ENCODE measurements around the gene LRP1B.

The LRP1B gene

DNA sequence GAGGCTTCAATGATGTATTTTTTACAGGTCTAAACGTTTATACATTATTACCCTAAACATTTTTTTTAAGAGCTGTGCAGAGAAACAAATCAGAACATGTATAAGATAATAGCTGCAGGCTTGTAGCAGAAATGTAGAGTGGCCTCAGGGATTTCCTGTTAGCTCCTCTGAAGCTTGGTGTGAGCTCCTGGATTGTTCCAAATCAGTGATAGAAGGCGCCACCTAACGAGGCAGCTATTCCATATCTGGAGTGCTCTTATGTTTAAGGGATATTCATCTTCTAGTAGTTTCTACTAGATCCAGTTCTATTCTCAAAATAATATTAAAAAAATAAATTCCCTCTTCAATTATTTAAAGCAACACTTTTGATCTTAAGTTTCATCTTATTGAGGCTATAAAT is 93.1 kb downstream of the LRP1B start:
- DNase-seq, result no peak

- no peak for DNase-seq
These were observed 93.8 kb downstream of the LRP1B start for GRCh38 chr2:142037066-142037465.

DNA sequence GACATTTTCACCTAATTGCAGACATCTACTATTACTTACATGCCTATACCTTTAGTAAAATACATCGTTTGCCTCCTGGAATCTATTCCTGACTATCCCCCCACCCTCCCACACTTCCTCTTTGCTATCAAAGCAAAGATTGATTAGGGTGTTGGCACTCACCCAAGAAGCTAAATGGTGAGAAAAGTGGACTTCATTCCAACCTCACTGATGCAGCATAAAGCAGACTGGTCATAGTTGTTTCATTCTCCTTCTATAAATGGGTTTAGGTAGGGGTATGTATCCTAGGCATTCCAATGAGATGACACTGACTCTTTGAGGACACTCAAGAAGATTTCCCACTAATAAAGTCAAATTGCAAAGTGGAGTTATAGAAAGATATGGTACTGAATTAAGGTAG is 97.4 kb downstream of the LRP1B start:
- DNase-seq, result no peak

GRCh38 chr2:142031656-142032055 is 99.2 kb downstream of the LRP1B start:
- no peak for DNase-seq

GRCh38 chr2:142030735-142031134 is 100.1 kb downstream of the LRP1B start:
- DNase-seq, result no peak

- DNase-seq, result no peak
These were observed 100.8 kb downstream of the LRP1B start for GRCh38 chr2:142029974-142030373.

DNA sequence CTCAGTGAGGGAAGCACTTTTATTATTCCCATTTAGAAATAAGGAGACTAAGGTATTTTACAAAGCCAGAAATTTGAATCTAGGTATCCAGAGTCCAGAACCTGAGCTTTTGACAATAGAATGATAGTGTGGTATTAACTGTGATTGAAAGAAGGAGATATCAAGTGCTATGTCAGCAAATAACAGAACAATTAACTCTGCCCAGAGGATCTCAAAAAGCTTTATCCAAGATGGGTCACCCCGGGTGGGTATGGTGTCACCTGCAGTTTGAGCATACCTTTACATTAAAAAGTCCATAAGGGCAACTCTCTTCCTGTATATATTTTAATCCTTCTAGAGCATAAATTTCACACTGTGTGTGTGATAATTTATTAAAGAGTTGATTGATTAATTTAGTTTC is 105.4 kb downstream of the LRP1B start:
- DNase-seq, result no peak

DNA sequence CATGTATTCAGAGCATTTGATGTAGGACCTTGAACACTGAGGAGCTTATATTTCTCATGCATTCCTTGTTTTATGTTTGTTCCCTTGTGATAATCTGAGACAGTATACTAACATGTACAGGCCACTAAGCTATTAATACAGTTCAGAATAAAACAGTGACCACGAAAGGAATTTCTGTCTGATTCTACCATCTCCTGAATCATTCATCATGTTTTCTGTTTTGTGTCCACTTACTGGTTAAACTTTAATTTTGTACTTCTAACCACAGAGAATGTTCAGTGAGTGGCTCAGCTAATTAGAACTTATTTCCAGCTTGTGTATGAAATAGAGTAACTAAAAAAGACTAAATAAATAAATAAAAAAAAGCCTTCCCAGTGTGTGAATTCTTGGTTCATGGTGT is 110.4 kb downstream of the LRP1B start:
- DNase-seq, result no peak

DNA sequence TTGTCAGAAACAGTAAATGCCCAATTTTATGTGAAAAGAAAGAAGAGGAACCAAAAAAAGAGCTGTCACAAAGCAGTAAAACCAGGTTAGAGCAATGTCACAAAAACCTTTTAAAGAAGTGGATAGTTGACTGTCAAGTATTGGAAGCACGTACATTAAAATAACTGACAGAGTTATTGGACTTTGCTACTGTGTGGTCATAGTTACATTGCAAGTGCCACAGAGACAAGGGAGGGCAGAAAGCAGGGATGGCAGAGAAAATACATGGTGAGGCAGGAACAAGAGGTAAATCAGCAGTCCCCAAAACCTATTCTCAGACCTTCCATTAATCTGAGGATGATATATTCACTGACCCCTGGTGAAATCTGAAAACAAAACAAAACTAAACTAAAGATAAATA is 116.3 kb downstream of the LRP1B start:
- DNase-seq, result no peak

DNA sequence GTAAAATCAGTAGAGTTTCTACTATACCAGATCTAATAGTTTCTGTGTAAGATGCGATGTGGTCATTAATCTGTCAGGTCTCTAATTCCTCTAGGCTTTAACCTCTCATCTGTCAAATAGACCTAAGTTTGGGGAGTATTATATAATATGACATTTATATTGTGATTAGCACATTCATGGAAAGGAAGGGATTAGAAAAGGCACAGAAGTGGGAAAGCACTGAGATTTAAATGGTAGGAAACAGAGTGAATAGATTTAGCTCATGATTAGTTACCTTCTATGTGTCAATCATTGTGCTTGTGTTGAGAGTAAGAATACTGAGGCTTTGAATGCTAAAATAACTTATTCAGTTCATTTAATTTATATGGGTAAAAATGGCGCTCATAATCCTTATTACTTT is 118.0 kb downstream of the LRP1B start:
- DNase-seq, result no peak

GRCh38 chr2:142010477-142011270 is 120.1 kb downstream of the LRP1B start:
- DNase-seq, result no peak

DNA sequence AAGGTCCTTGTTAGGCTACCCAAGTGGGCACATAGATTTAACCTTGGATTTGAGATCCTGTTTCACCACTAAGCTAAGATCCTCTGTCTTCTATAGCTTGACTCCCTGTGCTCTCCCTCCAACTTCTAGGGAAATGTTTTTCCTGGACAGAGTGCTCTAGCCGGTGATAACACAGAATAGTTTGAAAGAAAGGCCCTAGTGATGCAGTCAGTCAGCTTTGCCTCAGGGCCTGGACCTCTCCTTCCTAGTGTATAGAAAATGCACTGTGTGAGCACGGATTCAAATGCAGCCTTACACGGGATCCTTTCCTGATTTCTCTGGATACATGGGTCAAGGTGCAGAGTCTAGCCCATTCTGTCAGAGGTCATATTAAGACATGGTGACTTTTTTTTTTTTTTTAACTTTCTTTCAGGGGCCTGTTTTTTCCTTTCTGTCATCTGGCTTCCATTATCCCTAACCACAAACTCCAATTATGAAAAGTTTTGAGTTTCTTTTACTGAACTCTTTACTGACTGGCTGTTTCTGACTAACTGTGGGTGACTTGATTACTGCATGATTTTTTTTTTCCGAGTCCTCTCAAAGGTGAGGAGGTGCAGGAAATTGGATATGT is 122.6 kb downstream of the LRP1B start:
- no peak for DNase-seq

DNA sequence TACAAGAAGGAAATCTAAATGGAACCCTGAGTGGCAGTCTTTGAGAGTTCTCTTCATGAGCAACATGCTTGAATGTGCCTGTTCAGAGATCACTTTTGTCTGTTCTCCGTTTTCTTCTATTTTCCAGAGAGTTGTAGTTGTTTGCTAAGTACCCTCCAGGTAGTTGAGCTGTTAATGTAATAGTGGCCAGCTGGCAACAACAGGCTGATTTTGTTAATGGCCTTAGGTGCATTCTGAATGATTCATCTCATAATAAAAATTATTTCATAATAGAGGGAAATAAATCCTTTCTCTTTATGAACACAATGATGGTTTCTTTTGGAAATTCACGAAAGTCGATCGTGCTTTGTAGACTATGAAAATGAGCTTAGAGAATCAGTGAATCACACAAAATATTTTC is 136.8 kb downstream of the LRP1B start:
- DNase-seq, result no peak

DNA sequence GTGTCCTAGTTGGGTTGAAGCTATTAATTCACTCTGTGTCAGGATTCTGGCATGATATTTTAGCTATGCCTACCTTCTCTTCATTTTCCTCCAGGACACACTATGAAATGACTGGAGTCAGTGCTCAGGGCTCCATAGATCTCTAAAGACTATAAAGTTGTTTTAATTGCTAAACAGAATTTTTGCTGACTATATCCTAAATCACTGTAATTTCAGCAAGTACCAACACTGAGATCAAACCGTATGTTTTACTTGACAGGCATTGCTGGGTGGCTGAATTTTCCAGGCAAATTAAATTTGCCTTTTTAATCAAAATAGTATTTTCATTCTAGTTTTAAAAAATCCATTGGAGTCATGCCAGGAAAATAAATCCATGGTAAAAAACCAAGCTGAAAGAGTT is 138.1 kb downstream of the LRP1B start:
- DNase-seq, result no peak

DNA sequence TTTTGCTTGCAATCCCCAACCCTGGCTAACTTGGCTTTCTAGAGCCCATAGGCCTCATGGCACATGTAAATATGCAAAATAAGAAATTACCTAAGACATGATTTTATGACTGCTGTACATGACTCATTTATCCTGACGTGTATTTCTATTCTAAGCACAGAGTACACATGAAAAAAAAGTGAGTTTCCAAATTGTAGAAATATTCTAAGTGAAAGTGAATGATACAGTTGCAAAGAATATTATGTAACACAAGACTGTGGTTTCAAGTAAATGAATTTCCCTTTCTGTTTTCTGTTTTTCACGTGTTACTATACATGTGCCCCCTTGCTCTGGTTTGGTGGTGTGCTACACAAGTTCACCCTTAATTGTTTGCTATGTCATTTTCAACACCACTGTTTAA is 162.4 kb downstream of the LRP1B start:
- DNase-seq, result no peak

DNA sequence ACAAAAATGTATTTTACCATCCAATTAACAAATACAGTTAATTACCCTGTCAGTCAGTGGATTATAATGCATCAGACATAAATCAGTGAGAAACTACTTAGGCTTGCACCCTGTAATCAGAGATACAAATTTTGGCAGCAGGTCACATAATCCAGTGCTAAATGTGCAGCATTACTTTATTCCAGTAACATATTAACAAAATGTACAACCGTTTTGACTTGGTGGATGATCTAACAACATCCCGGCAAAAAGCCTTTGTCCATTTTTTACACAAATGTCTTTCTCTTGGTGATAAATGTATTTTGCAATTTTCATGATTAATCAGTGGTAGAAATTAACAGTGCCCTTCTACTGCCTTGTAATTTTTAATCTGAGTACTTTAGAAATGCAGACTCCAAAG is 162.8 kb downstream of the LRP1B start:
- DNase-seq, result no peak

GRCh38 chr2:141967503-141967902 is 163.3 kb downstream of the LRP1B start:
- no peak for DNase-seq

GRCh38 chr2:141959941-141960340 is 170.9 kb downstream of the LRP1B start:
- no peak for DNase-seq

DNA sequence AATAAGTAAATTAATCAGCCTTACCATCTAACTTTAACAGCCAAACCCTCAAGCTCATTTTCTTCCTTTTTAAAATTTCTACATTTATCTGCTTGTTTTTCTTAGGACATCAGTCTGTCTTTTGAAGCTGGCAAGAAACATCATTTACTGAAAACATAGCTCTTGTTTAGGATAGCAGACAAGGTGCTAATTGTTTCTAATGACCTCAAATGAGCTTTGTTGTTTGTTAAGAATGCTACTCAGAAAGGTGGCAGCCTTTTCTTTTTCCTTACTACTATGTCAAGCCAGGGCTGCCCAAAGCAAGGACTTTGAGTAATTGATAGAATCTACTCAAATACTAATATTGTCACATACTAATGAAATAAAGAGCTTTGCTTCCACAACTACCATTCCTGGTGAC is 171.8 kb downstream of the LRP1B start:
- no peak for DNase-seq

DNA sequence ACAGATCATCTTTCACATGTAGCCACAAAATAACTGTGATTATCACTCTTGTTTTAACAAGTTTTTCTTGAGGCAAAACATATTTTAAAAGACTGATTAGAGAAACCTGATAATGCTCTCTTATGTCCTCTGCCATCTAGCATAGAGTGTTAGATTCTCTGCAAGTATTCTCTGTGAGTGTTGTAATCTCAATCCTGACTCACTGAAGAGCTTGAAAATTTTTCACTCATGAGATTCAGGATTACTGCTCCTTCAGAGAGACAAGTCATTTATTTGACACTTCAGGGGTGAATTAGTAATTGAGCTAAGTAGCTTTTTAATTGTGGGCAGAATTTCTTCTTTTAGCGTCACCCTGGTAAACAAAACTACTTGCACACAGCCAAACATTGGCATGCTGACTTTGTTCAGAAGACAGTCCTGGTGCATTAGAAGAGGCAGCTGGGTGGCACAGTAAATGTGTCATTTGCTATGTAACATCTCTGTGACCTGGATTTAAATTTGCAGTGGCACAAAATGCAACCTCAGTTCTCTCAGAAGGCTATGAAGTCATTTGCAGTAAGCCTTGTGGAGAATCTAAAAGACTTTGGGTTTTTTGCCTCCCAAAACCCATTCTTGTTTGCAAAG is 172.9 kb downstream of the LRP1B start:
- no peak for DNase-seq

- DNase-seq, result no peak
These were observed 173.5 kb downstream of the LRP1B start for GRCh38 chr2:141957321-141957720.

DNA sequence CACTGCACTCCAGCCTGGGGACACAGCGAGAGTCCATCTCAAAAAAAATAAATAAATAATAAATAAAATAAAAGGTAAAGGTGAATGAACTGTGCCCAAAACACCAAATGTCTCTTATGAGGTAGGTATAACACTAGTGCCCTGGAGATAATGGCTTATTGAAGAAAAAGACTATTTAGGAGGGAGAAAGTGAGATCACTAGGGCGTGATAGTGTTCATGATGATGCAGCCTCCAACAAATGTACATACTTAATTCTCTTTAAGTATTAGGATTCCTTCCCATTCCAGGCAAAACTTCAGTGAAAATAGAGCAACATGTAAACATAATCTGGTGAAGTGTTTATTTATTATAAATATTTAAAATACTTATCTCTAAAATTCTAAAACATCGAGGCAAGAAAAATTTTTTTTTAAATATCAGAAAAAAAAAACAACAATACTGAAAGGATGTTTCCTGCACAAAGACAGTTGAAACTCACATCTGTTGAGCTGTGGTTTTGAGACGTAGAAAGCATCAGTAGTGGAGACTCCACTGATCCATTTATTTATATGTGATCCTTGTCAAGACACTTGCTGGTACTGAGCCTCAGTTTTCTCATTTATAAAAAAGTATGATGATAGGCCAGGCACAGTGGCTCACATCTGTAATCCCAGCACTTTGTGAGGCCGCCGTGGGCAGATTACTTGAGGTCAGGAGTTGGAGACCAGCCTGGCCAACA is 183.3 kb downstream of the LRP1B start:
- no peak for DNase-seq

GRCh38 chr2:141946016-141946415 is 184.8 kb downstream of the LRP1B start:
- DNase-seq, result no peak

DNA sequence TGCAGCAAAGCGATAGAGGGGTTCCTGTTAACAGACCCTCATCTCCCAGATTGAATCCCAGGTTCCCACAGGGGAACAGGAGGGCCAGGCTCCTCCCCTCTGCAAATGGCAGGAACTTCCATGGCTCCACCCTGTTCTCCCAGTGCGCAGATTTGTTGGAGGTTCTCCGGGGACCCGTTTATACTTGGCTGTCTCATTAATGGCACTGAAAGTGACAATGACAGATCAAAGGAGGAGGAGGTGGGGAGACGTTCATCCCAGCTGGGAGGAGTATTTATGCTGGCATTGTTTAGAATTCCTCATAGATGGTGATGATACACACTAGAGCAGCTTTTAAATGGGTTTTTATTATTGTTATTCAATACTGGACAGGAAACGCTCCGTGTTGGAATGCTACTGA is 186.9 kb downstream of the LRP1B start:
- no peak for DNase-seq
